HG02852 (cell line): ENCODE results near the gene FHIT.
"Not testable (repeated sequence)": the region's sequence is repeated elsewhere in the genome, so short reads cannot be mapped to it uniquely, and the experiment has no call there.

Source experiments
- ATAC-seq: cut with Tn5 transposase; IDR thresholded peaks from one replicate; pipeline ENCODE4 v1.9.1; 2021; ENCODE audit warnings: mild to moderate bottlenecking, moderate library complexity; ENCODE audit not compliant: unreplicated experiment

The FHIT gene

GRCh38 chr3:61008153-61008997, 242.9 kb downstream of the FHIT start:
- ATAC-seq, result no peak

GRCh38 chr3:61005591-61005990, 245.7 kb downstream of the FHIT start:
- no peak for ATAC-seq

GRCh38 chr3:60998858-60999257, 252.4 kb downstream of the FHIT start:
- ATAC-seq, result no peak

- no peak for ATAC-seq
These were observed 258.9 kb downstream of the FHIT start for GRCh38 chr3:60992395-60992794.

GRCh38 chr3:60990442-60990730, 260.9 kb downstream of the FHIT start:
- no peak for ATAC-seq

- ATAC-seq, result no peak
These were observed 261.4 kb downstream of the FHIT start for GRCh38 chr3:60989626-60990441.

- ATAC-seq, result not testable (repeated sequence)
These were observed 264.1 kb downstream of the FHIT start for GRCh38 chr3:60987191-60987590.

GRCh38 chr3:60986552-60986951, 264.7 kb downstream of the FHIT start:
- no peak for ATAC-seq

GRCh38 chr3:60983906-60984305, 267.3 kb downstream of the FHIT start:
- no peak for ATAC-seq

- no peak for ATAC-seq
These were observed 270.9 kb downstream of the FHIT start for GRCh38 chr3:60980342-60980692.

- no peak for ATAC-seq
These were observed 271.6 kb downstream of the FHIT start for GRCh38 chr3:60979461-60980341.

GRCh38 chr3:60973321-60973720, 277.9 kb downstream of the FHIT start:
- no peak for ATAC-seq

GRCh38 chr3:60972599-60972998, 278.7 kb downstream of the FHIT start:
- ATAC-seq, result no peak

- no peak for ATAC-seq
These were observed 280.4 kb downstream of the FHIT start for GRCh38 chr3:60970850-60971249.

- no peak for ATAC-seq
These were observed 284.1 kb downstream of the FHIT start for GRCh38 chr3:60967141-60967540.

- ATAC-seq, result no peak
These were observed 293.7 kb downstream of the FHIT start for GRCh38 chr3:60957541-60957940.

GRCh38 chr3:60956729-60957128, 294.5 kb downstream of the FHIT start:
- ATAC-seq, result no peak

- no peak for ATAC-seq
These were observed 296.2 kb downstream of the FHIT start for GRCh38 chr3:60955034-60955433.

- ATAC-seq, result no peak
These were observed 297.2 kb downstream of the FHIT start for GRCh38 chr3:60954048-60954447.

GRCh38 chr3:60953351-60953750, 297.9 kb downstream of the FHIT start:
- no peak for ATAC-seq

GRCh38 chr3:60952055-60952454, 299.2 kb downstream of the FHIT start:
- ATAC-seq, result no peak
